ENCODE results near the gene CAPN9.

CAPN9 gene

DNA sequence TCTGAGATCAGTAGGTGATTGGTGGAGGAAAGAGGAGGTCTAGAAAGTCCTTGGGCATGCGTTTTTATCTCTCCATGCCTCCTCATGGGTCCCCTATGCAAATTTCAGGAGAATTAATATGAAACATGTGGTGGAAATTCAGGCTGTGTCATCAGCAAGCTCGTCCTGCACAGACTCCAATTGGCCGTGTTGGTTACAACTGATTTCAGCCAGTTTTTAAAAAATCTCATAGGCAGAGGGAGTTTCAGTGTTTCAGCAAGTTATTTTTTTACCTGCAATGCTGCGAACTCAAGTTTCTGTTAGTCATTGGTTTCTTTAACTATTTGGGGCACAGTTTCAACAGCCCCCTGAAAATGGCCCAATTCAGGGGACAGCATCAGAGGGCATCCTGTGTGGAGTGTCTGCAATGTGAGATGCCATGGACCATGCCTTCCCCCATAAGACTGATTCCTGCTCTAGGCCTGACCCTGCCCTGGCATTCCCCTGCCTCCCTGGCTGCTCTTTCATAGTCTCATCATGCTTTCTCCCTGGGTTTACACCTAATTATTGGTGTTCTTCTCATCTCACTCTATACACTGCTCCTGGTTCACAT is 61.2 kb downstream of the CAPN9 start:
- peaks cover 11% of the 10 kb centered on the region for H3K9me3 Mint-ChIP-seq
- H3K4me3 Mint-ChIP-seq = no peak overlapping the region
- peaks cover 1% of the 10 kb centered on the region for H3K27me3 Mint-ChIP-seq
- no peak overlapping the region for H3K27ac Mint-ChIP-seq
- H3K4me1 Mint-ChIP-seq = no peaks in the 10 kb centered on the region
- H3K36me3 Mint-ChIP-seq = no peaks in the 10 kb centered on the region

DNA sequence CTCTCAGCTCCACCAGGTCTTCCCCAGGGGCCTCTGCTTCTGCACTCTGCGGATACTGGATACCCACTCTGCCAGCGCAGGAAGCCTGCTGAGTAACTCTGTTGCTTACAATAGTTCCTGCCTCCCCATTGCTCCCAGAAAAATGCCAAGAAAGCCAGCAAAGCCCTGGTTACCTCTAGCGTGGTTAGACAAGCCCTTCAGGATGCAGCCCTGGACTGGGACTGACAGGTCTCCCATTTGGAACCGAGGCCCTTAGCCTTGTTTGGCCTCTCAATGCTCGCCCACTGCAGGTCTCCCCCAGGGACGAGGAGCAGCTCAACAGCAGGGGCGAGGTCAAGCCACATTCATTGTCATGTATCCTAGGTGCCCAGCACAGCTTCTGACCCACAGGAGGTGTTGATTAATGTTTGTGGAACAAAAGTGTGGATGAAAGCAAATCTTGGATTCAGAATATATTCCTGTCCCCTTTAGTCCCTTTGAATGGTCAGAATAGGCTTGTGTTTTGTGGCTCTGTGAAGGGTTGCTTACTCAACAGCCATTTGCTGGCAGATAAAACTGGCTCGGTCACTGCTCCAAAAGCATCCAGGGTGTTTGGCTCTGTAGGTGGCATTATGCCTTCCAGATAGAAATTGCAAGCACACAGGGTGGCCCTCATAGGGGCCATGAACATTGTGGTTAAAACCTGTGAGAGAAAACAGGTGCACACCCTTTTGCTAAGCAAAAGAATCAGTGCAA is 62.2 kb downstream of the CAPN9 start:
- no peak overlapping the region for H3K4me3 Mint-ChIP-seq
- H3K27me3 Mint-ChIP-seq = peaks cover 1% of the 10 kb centered on the region
- H3K4me1 Mint-ChIP-seq = no peaks in the 10 kb centered on the region
- H3K9me3 Mint-ChIP-seq = peaks cover 18% of the 10 kb centered on the region
- no peaks in the 10 kb centered on the region for H3K36me3 Mint-ChIP-seq
- H3K27ac Mint-ChIP-seq = no peak overlapping the region

DNA sequence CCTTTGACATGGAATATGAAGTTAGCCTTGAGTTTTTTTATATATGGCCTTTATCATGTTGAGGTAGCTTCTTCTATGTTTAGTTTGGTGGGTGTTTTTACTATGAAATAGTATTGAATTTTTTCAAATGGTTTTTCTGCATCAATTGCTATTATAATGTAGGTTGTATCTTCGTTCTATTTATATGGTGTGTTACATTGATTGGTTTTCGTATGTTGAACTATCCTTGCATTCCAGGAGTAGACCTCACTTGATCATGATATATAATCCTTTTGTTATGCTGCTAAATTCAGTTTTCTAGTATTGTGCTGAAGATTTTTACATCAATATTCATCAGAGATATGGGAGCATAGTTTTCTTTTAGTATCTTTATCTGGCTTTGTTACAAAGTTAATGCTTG is 65.4 kb downstream of the CAPN9 start:
- Mint-ChIP-seq H3K4me3 (no peak overlapping the region), H3K27me3 (peaks cover 6% of the 10 kb centered on the region), H3K9me3 (peaks cover 18% of the 10 kb centered on the region)

DNA sequence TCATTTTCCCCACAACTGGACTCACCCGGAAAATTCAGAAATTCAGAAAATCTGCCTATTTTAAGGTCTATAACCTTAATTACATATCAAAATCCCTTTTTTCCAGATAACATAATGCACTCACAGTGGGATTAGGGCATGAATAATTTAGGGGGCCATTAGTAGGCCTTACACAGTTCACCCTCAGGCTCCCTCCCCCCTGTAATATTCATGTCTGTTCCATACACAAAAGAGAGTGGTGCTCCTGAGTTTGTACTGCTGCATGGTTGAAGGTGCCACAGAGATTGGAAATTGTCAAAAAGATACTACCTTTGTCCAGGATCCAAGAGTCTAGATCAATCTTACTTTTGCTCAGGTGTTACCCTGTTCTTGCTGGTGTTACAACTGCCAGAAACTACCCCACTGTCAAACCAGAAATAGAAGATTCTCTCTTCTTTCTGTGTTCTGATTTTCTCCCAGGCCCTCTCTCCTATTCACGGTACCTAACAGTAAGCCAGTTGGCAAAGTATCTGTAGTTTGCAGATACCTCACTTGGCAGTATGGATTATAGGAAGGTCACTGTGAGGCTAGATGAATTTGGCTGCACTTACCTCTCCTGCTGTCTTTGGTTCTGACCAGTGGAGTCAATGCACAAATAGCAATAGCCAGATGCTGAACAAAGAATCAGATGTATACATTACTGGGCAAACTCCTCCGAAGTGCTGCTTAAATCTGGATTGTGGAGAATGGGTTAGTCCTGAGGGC is 67.9 kb downstream of the CAPN9 start:
- Mint-ChIP-seq H3K27ac (no peak overlapping the region), H3K27me3 (peaks cover 9% of the 10 kb centered on the region), H3K4me1 (no peaks in the 10 kb centered on the region), H3K9me3 (peaks cover 18% of the 10 kb centered on the region), H3K4me3 (no peak overlapping the region), H3K36me3 (no peaks in the 10 kb centered on the region)

More for the DNA sequence above, 65.4 kb downstream of the CAPN9 start:
- no peaks in the 10 kb centered on the region for H3K36me3 Mint-ChIP-seq
- no peaks in the 10 kb centered on the region for H3K4me1 Mint-ChIP-seq
- H3K27ac Mint-ChIP-seq = no peak overlapping the region

DNA sequence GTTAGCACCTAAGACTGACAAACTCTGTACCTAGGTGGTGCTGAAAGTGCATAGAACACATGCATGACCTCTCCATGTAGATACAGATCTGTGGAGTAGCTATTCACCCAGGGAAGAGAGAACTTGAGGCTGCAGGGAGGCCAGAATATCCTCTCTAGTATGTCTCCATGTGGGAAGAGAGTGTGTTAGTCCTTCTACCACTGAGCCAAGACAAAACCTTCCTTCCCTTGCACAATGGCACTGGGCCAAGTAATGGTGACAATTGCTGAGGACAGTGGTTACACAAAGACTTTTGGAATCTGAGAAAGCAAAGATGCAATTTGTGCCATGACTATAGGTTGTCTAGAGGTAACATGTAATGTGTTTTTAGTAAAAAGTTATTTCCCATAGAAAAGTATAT is 68.8 kb downstream of the CAPN9 start:
- Mint-ChIP-seq H3K36me3 (no peaks in the 10 kb centered on the region), H3K9me3 (peaks cover 18% of the 10 kb centered on the region), H3K27ac (no peak overlapping the region), H3K27me3 (peaks cover 9% of the 10 kb centered on the region), H3K4me3 (no peak overlapping the region), H3K4me1 (no peaks in the 10 kb centered on the region)

DNA sequence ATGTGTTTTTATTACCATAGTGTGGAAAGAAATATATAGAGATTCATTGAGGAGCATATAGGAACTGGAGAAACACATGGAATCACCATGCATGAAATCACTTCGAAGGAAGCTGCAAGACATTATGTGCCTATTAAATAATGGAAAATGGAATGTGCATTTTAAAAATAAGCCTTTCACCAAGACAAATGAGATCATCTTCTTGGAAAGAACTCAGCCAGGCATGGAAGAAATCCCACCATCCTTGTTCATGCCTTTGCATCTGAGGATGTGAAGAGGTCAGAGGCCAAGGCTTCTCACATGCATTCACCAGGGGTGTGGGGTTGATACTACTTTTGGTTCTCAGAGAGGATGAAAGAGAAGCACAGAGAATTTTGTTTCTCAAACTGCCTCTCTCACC is 71.2 kb downstream of the CAPN9 start:
- H3K9me3 Mint-ChIP-seq = peaks cover 7% of the 10 kb centered on the region
- H3K36me3 Mint-ChIP-seq = no peaks in the 10 kb centered on the region
- H3K27me3 Mint-ChIP-seq = peaks cover 8% of the 10 kb centered on the region
- H3K4me1 Mint-ChIP-seq = no peaks in the 10 kb centered on the region
- no peak overlapping the region for H3K4me3 Mint-ChIP-seq
- no peak overlapping the region for H3K27ac Mint-ChIP-seq

DNA sequence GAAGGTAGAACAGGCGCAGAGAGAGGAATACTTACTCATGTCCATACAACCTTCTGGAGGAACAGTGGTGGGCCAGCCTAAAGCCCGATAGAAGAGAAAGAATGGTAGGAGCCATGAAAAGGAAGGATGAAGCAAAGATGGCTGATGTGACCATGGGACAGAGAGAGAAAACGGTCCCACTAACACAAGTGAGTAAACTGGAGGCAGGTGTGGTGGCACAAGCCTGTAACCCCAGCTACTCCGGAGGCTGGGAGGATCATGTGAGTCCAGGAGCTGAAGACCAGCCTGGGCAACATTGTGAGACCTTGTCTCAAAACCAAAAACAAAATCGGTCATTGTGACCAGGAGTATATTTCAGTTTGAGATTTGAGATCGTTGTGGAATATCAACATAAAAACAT is 71.7 kb downstream of the CAPN9 start:
- Mint-ChIP-seq H3K27ac (no peak overlapping the region), H3K4me1 (no peaks in the 10 kb centered on the region), H3K36me3 (no peaks in the 10 kb centered on the region), H3K27me3 (peaks cover 8% of the 10 kb centered on the region), H3K4me3 (no peak overlapping the region), H3K9me3 (peaks cover 2% of the 10 kb centered on the region)

DNA sequence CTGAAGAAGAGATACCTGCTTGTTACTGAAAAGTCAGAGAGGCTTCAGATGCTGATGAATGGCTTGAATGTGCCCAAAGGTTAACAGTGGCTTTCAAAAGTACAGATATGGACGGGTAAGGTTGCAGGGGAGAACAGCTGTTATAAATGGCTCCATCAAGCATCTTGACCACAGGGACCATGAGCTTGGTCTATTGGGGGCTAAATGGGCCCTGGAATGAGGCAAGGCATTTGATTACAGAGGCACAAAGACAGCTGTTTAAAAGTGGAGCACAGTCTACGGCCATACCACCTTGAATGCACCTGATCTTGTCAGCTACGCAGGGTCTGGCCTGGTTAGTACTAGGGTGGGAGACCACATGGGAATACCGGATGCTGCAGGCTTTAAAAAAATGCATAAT is 72.8 kb downstream of the CAPN9 start:
- Mint-ChIP-seq H3K36me3 (no peaks in the 10 kb centered on the region), H3K9me3 (no peaks in the 10 kb centered on the region), H3K27ac (no peak overlapping the region), H3K4me3 (no peak overlapping the region), H3K4me1 (no peaks in the 10 kb centered on the region), H3K27me3 (peaks cover 8% of the 10 kb centered on the region)

DNA sequence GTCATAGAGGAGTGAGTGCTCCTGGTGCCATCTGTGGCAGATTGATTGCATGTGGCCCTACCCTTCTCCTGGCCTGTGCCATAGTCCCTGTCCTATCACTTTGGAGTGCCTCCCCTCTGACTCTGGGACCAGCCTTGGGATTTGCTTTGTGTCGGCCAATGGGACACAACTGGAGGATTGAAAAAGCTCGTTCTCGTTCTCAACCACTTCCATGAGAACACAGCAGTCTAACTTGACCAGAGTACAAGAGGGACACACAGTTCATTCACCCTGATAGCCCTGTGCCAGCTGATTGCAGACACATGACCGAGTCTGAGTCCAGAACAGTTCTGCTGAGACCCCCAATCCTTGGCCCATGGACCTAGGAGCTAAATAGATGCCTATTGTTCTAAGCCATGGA is 73.4 kb downstream of the CAPN9 start:
- Mint-ChIP-seq H3K36me3 (no peaks in the 10 kb centered on the region), H3K9me3 (no peaks in the 10 kb centered on the region), H3K4me1 (no peaks in the 10 kb centered on the region), H3K4me3 (no peak overlapping the region), H3K27ac (no peak overlapping the region), H3K27me3 (peaks cover 3% of the 10 kb centered on the region)

DNA sequence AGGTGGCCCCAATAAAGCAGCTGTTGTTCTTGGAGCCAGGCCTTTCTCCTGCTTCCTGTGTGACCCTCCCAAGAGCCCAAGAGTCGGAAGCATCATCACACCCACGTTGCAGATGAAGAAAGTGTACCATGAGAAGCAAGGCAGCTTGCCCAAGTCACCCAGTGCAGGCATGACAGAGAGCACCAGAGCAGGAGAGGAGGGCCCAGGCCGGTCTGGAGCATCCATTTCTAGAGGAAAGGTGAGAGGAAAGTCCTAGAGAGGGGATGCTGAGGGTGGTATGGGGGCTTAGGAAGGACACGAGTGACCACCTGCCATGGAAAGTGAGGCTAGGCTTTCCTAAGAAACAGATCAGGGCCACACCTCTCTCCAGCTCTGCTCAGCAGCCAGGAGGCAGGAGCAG is 74.2 kb downstream of the CAPN9 start:
- Mint-ChIP-seq H3K9me3 (no peaks in the 10 kb centered on the region), H3K4me3 (no peak overlapping the region), H3K36me3 (no peaks in the 10 kb centered on the region), H3K4me1 (no peaks in the 10 kb centered on the region), H3K27me3 (peaks cover 3% of the 10 kb centered on the region), H3K27ac (no peak overlapping the region)

DNA sequence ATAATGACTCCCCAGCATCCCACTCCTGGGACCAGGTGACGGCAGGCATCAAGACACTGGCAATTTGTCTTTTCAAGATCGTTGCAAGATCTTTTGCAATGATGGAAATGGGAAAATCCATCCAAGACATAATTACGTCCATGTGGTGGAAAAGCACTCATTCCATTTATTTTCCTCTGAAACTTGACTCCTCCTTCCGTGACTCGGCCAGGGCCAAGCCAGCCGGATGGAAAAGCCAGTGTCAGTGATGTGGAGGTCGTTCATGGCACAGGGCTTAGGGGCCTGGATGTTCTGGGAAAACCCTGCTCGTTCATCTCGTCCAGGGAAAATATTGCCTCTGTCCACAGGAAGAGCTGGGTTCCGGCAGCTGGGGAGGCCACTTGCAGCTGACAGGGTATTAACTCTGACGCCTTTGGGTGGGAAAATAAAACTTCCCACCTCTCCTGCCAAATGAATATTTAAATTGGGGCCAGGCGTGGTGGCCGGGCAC is 74.9 kb downstream of the CAPN9 start:
- Mint-ChIP-seq H3K36me3 (no peaks in the 10 kb centered on the region), H3K9me3 (no peaks in the 10 kb centered on the region), H3K27ac (no peak overlapping the region), H3K4me1 (no peaks in the 10 kb centered on the region), H3K27me3 (peaks cover 3% of the 10 kb centered on the region), H3K4me3 (no peak overlapping the region)

DNA sequence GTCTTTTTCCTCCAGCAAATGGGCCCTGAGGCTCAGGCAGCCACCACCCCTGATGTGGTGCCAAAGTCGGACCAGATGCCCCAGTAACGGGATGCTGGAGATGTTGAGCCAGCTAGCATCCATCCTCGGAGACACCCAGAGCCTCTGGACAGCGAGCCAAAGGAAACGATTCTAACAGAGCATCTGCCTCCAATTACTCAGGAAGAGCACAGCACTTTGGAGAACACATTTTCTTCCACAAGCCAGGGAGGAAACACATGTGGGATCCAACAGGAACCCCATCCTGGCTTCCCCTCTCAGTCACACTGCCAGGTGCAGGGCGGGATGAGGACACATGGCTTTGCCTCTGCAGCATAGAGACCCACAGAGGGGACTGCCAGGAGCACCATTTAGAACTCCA is 76.2 kb downstream of the CAPN9 start:
- Mint-ChIP-seq H3K27ac (no peak overlapping the region), H3K9me3 (no peaks in the 10 kb centered on the region), H3K36me3 (no peaks in the 10 kb centered on the region), H3K4me3 (no peak overlapping the region), H3K27me3 (no peaks in the 10 kb centered on the region), H3K4me1 (no peaks in the 10 kb centered on the region)

DNA sequence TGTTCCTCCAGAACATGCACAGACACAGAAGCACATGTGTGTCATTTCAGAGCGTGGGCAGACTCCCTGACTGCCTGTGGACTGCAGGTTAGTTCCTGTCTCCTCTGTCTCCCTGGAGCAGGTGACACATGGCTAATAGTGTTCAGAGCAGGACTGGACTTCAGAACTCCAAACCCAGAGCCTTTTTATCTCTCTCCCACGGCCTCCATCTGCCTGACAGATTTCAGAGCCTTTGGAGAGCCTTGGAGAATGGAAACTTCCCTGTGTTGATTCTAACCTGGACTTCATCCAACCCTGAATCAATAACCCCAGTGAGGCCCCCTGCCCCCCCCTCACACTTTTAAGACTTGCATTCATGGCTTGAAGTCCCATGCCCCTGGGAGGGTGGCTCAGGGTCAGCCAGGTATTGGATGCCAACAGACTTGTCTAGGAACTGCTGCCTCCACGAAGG is 76.8 kb downstream of the CAPN9 start:
- no peaks in the 10 kb centered on the region for H3K36me3 Mint-ChIP-seq
- H3K27ac Mint-ChIP-seq = no peak overlapping the region
- H3K4me1 Mint-ChIP-seq = no peaks in the 10 kb centered on the region
- H3K27me3 Mint-ChIP-seq = no peaks in the 10 kb centered on the region
- no peak overlapping the region for H3K4me3 Mint-ChIP-seq
- no peaks in the 10 kb centered on the region for H3K9me3 Mint-ChIP-seq

DNA sequence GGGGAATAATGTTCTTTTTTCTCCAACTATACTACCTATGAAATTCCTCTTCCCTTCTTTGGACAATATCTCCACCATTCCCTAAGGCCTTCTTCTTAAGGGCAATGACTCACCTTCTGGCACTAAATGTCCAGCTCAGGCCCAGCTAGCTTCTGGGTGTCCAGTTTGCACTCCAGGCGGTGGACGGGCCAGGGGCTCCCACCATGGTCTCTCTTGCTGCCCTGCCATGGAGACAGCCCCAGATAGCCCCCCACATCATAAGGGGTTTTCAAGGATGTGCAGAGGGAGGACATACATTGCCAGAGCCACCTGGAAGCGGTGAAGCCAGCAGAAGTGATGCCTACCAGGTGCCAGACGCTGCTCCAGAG is 77.3 kb downstream of the CAPN9 start:
- H3K27me3 Mint-ChIP-seq = no peaks in the 10 kb centered on the region
- no peak overlapping the region for H3K27ac Mint-ChIP-seq
- no peaks in the 10 kb centered on the region for H3K9me3 Mint-ChIP-seq
- no peaks in the 10 kb centered on the region for H3K4me1 Mint-ChIP-seq
- H3K36me3 Mint-ChIP-seq = no peaks in the 10 kb centered on the region
- H3K4me3 Mint-ChIP-seq = no peak overlapping the region

DNA sequence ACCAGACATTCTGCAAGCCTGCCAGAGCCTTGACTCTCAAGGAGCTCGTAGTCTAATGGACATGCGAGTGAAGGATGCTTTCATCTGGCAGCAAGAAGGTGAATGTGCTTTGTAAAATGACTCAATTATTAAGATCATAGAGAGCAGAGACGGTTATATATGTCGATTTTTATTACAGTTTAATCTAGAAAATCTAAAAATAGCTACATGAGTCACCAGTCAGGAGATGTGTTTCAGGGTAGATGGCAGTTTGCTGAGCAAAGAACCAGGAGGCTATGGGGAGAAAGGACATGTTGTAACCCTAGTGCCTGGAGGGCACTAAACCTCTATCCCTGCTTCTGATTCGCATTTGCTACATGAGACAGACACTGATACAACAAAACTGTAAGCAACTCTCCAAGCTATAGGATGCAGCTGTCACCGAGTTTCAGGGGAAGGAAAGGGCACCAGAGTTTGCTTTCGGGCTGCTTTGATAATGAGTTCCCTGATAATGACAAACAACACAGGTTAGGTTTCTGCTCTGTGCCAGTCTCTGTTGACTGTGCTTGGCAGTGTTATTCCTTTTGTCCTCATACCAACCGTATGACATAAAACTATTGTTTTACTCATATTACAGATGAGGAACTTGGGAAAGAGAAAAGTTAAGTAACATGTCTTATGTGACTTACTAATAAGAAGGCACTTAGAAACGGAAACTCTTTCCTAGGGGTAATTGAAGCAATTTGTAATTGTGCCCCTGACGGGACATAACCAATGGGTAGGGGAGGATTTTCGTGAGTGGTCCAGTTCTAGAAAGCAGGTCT is 77.9 kb downstream of the CAPN9 start:
- H3K27ac Mint-ChIP-seq = no peak overlapping the region
- no peaks in the 10 kb centered on the region for H3K4me1 Mint-ChIP-seq
- no peaks in the 10 kb centered on the region for H3K36me3 Mint-ChIP-seq
- H3K27me3 Mint-ChIP-seq = no peaks in the 10 kb centered on the region
- no peaks in the 10 kb centered on the region for H3K9me3 Mint-ChIP-seq
- H3K4me3 Mint-ChIP-seq = no peak overlapping the region
